GM10248 (cell line): Measurements from ENCODE around the gene EYA2.

ENCODE experiments used
- CTCF ChIA-PET: fragments of 300-600 bp; sonication (Branson Sonifier 250); formaldehyde crosslinking; extraction: SDS; loops from one replicate; lab custom pipeline; 2021; ENCODE audit warnings: antibody characterized with exemption; lab: Yijun Ruan, JAX
- POLR2A ChIA-PET: fragments of 350-650 bp; sonication (Branson Sonifier 250); formaldehyde crosslinking; extraction: SDS; loops from one replicate; lab custom pipeline; 2020; ENCODE audit warnings: antibody characterized with exemption; lab: Yijun Ruan, JAX
- DNase-seq: peaks from one replicate; pipeline ENCODE4 v3.0.0; 2012; ENCODE audit errors: extremely low spot score
- CTCF ChIP-seq: IDR thresholded peaks from 2 replicates; pipeline ENCODE4 v1.5.1; 2012; ENCODE audit warnings: mild to moderate bottlenecking, low read depth; ENCODE audit errors: extremely low read depth, missing control alignments, control extremely low read depth

The EYA2 gene

GRCh38 chr20:47050996-47051395 lies 156.4 kb downstream of the EYA2 start:
- ChIA-PET POLR2A (no interaction called here), CTCF (interaction anchor here (0.6 kb wide), 1 partner anchor 845 kb away, joined by 3 read pairs; no protein-coding TSS in a partner anchor)
- no peak for DNase-seq
- TF ChIP-seq CTCF = no peak

GRCh38 chr20:47051936-47052526 lies 157.4 kb downstream of the EYA2 start:
- POLR2A ChIA-PET = no interaction called here
- CTCF ChIA-PET = no interaction called here
- no peak for TF ChIP-seq CTCF
- DNase-seq = no peak

- no peak for TF ChIP-seq CTCF
- POLR2A ChIA-PET = no interaction called here
- no peak for DNase-seq
- CTCF ChIA-PET = no interaction called here
These were observed 159.9 kb downstream of the EYA2 start for GRCh38 chr20:47054506-47054905.

GRCh38 chr20:47054945-47055344 lies 160.3 kb downstream of the EYA2 start:
- ChIA-PET CTCF (no interaction called here), POLR2A (no interaction called here)
- DNase-seq = no peak
- no peak for TF ChIP-seq CTCF

- no peak for DNase-seq
- ChIA-PET POLR2A (no interaction called here), CTCF (no interaction called here)
- no peak for TF ChIP-seq CTCF
These were observed 161.2 kb downstream of the EYA2 start for GRCh38 chr20:47055699-47056369.

GRCh38 chr20:47057661-47058060 lies 163.0 kb downstream of the EYA2 start:
- ChIA-PET POLR2A (no interaction called here), CTCF (interaction anchor here (1.1 kb wide), 1 partner anchor 10 kb away, joined by 3 read pairs; no protein-coding TSS in a partner anchor)
- no peak for TF ChIP-seq CTCF
- no peak for DNase-seq
